DOHH2 (cell line): ENCODE results near the gene SLC1A2.

Experiments used
- H3F3A ChIP-seq: fragments of 200-600 bp; sonication (generic), shearing (Covaris generic); 2 replicates; pipeline ENCODE4 v1.6.0; 2016; ENCODE audit warnings: antibody characterized with exemption, mild to moderate bottlenecking; ENCODE audit not compliant: control insufficient read depth, insufficient read depth
- H3K27ac ChIP-seq: fragments of 200-600 bp; sonication (generic); 2 replicates; pipeline ENCODE4 v1.5.1; 2014; ENCODE audit warnings: low read depth, mild to moderate bottlenecking, low read length, moderate library complexity
- H3K27me3 ChIP-seq: fragments of 200-600 bp; sonication (generic); 2 replicates; pipeline ENCODE4 v1.6.1; 2014; ENCODE audit warnings: mild to moderate bottlenecking, low read length, mixed read lengths; ENCODE audit not compliant: control insufficient read depth
- H3K36me3 ChIP-seq: fragments of 200-600 bp; sonication (generic); 2 replicates; pipeline ENCODE4 v1.6.1; 2014; ENCODE audit warnings: mild to moderate bottlenecking, low read length, moderate library complexity, mixed read lengths; ENCODE audit not compliant: control insufficient read depth
- H3K4me1 ChIP-seq: fragments of 200-600 bp; sonication (generic); 2 replicates; pipeline ENCODE4 v1.6.1; 2014; ENCODE audit warnings: mild to moderate bottlenecking, low read length, mixed read lengths; ENCODE audit not compliant: control insufficient read depth
- H3K4me2 ChIP-seq: fragments of 200-600 bp; sonication (generic); 2 replicates; pipeline ENCODE4 v1.6.0; 2014; ENCODE audit warnings: mild to moderate bottlenecking, low read length, moderate library complexity
- H3K4me3 ChIP-seq: fragments of 200-600 bp; sonication (generic); 2 replicates; pipeline ENCODE4 v1.5.1; 2014; ENCODE audit warnings: mild to moderate bottlenecking, low read length, mixed read lengths
- H3K79me2 ChIP-seq: fragments of 200-600 bp; sonication (generic); 2 replicates; pipeline ENCODE4 v1.6.1; 2014; ENCODE audit warnings: mild to moderate bottlenecking, low read length, mixed read lengths; ENCODE audit not compliant: control insufficient read depth
- H3K9me2 ChIP-seq: fragments of 200-600 bp; sonication (generic); replicated peaks from 2 replicates; pipeline ENCODE4 v1.6.1; 2014; ENCODE audit warnings: mild to moderate bottlenecking, low read length, mixed read lengths; ENCODE audit not compliant: control insufficient read depth
- H3K9me3 ChIP-seq: fragments of 200-600 bp; sonication (generic); 2 replicates; pipeline ENCODE4 v1.6.1; 2014; ENCODE audit warnings: antibody characterized with exemption, low read length, mixed read lengths; ENCODE audit not compliant: control insufficient read depth, insufficient read depth
- H4K20me1 ChIP-seq: fragments of 200-600 bp; sonication (generic); 2 replicates; pipeline ENCODE4 v1.6.0; 2014; ENCODE audit warnings: low read depth, mild to moderate bottlenecking, antibody characterized with exemption, low read length, moderate library complexity; ENCODE audit not compliant: control insufficient read depth, insufficient read depth
- CTCF ChIP-seq: fragments of 200-600 bp; sonication (generic); IDR thresholded peaks from one replicate; pipeline ENCODE4 v1.5.1; 2014; ENCODE audit warnings: antibody characterized with exemption, mild to moderate bottlenecking, low read depth, low read length; ENCODE audit not compliant: poor library complexity, severe bottlenecking
- EZH2phosphoT487 ChIP-seq: fragments of 200-600 bp; sonication (generic); IDR thresholded peaks from 2 replicates; pipeline ENCODE4 v1.6.1; 2017; ENCODE audit warnings: borderline replicate concordance, mild to moderate bottlenecking, antibody characterized with exemption, low read length, moderate library complexity, mixed read lengths

The SLC1A2 gene

GRCh38 chr11:35208795-35209194, 210.6 kb downstream of the SLC1A2 start:
- no peaks in the 10 kb centered on the region for H3F3A ChIP-seq
- no peaks in the 10 kb centered on the region for H3K36me3 ChIP-seq
- no peak overlapping the region for H3K27ac ChIP-seq
- H3K27me3 ChIP-seq: no peaks in the 10 kb centered on the region
- no peaks in the 10 kb centered on the region for H3K4me1 ChIP-seq
- H3K9me2 ChIP-seq: no peaks in the 10 kb centered on the region
- H3K4me2 ChIP-seq: no peak overlapping the region
- H3K79me2 ChIP-seq: no peaks in the 10 kb centered on the region
- no peaks in the 10 kb centered on the region for H3K9me3 ChIP-seq
- no peaks in the 10 kb centered on the region for H4K20me1 ChIP-seq
- no peak for TF ChIP-seq CTCF
- TF ChIP-seq EZH2phosphoT487: no peak
- no peak overlapping the region for H3K4me3 ChIP-seq

- no peak for TF ChIP-seq EZH2phosphoT487
- no peak for TF ChIP-seq CTCF
- Histone ChIP-seq H3F3A (no peaks in the 10 kb centered on the region), H3K4me3 (no peak overlapping the region), H3K79me2 (no peaks in the 10 kb centered on the region), H3K9me3 (no peaks in the 10 kb centered on the region), H3K36me3 (no peaks in the 10 kb centered on the region), H3K27ac (no peak overlapping the region), H3K9me2 (no peaks in the 10 kb centered on the region), H3K4me1 (no peaks in the 10 kb centered on the region), H3K4me2 (no peak overlapping the region), H4K20me1 (no peaks in the 10 kb centered on the region), H3K27me3 (no peaks in the 10 kb centered on the region)
These were observed 211.6 kb downstream of the SLC1A2 start for GRCh38 chr11:35207471-35208403.

GRCh38 chr11:35206616-35207015, 212.7 kb downstream of the SLC1A2 start:
- Histone ChIP-seq H3K79me2 (no peaks in the 10 kb centered on the region), H3K4me3 (no peak overlapping the region), H3K4me2 (no peak overlapping the region), H3K27me3 (no peaks in the 10 kb centered on the region), H3F3A (no peaks in the 10 kb centered on the region), H3K9me3 (no peaks in the 10 kb centered on the region), H4K20me1 (no peaks in the 10 kb centered on the region), H3K4me1 (no peaks in the 10 kb centered on the region), H3K36me3 (no peaks in the 10 kb centered on the region), H3K27ac (no peak overlapping the region), H3K9me2 (no peaks in the 10 kb centered on the region)
- TF ChIP-seq EZH2phosphoT487: no peak
- TF ChIP-seq CTCF: no peak
